Mucosa of gallbladder (tissue), 1 donor: ENCODE results near the gene HIPK3. TPM values are rescaled to one million over a fixed set of nuclear protein-coding genes. Genes with fewer than 3 reads are reported as not detected.
"Not testable (repeated sequence)": the region's sequence is repeated elsewhere in the genome, so short reads cannot be mapped to it uniquely, and the experiment has no call there.

ENCODE experiments used
- DNase-seq: peaks from one replicate; pipeline ENCODE4 v3.0.0-alpha.2; 2020; ENCODE audit warnings: low spot score
- total RNA-seq: library from RNA; stranded (reverse); gene quantifications from one replicate; pipeline ENCODE4 v1.2.1, GENCODE V29; 2021
- donor health status: DM: no; HTN: no; CAD: no.

Gene HIPK3
- total RNA-seq, 1 donor from 2014 or later, result 105 TPM

- DNase-seq, result no peak
Measured at GRCh38 chr11:33358150-33358831, 101.1 kb downstream of the HIPK3 start.

- no peak for DNase-seq
Measured at GRCh38 chr11:33360642-33361041, 103.5 kb downstream of the HIPK3 start.

GRCh38 chr11:33362051-33362910 lies 105.1 kb downstream of the HIPK3 start:
- no peak for DNase-seq

GRCh38 chr11:33366918-33367317 lies 109.7 kb downstream of the HIPK3 start:
- no peak for DNase-seq

- DNase-seq, result not testable (repeated sequence)
Measured at GRCh38 chr11:33368475-33368874, 111.3 kb downstream of the HIPK3 start.

GRCh38 chr11:33368931-33369330 lies 111.8 kb downstream of the HIPK3 start:
- DNase-seq, result no peak

- no peak for DNase-seq
Measured at GRCh38 chr11:33373636-33374035, 116.5 kb downstream of the HIPK3 start.

GRCh38 chr11:33375236-33375635 lies 118.1 kb downstream of the HIPK3 start:
- no peak for DNase-seq

GRCh38 chr11:33375688-33376311 lies 118.6 kb downstream of the HIPK3 start, which contains the start of gene KIAA1549L:
KIAA1549L (plus strand) TSS chr11:33376108.
- DNase-seq, result no peak

GRCh38 chr11:33376331-33377310 lies 119.4 kb downstream of the HIPK3 start:
- no peak for DNase-seq

- DNase-seq, result no peak
Measured at GRCh38 chr11:33377412-33378370, 120.5 kb downstream of the HIPK3 start.

- no peak for DNase-seq
Measured at GRCh38 chr11:33379947-33380346, 122.8 kb downstream of the HIPK3 start.

GRCh38 chr11:33383075-33383919 lies 126.1 kb downstream of the HIPK3 start:
- DNase-seq, result no peak

- no peak for DNase-seq
Measured at GRCh38 chr11:33383920-33384209, 126.7 kb downstream of the HIPK3 start.

- no peak for DNase-seq
Measured at GRCh38 chr11:33384220-33384619, 127.0 kb downstream of the HIPK3 start.

GRCh38 chr11:33387581-33387980 lies 130.4 kb downstream of the HIPK3 start:
- DNase-seq, result no peak

GRCh38 chr11:33387996-33388395 lies 130.8 kb downstream of the HIPK3 start:
- no peak for DNase-seq

GRCh38 chr11:33388793-33389525 lies 131.8 kb downstream of the HIPK3 start:
- DNase-seq, result no peak

- no peak for DNase-seq
Measured at GRCh38 chr11:33389635-33390034, 132.5 kb downstream of the HIPK3 start.
